A172 (cell line): ENCODE measurements around the gene FAT2. TPM values are rescaled to one million over a fixed set of nuclear protein-coding genes. Genes with fewer than 3 reads are reported as not detected.
A peak's percentile ranks its signal among the peaks of the same experiment; 100 is the strongest.
"Not testable (repeated sequence)": the region's sequence is repeated elsewhere in the genome, so short reads cannot be mapped to it uniquely, and the experiment has no call there.

Experiments used
- DNase-seq: peaks from one replicate; pipeline ENCODE4 v3.0.0-alpha.2; 2015; ENCODE audit warnings: low spot score
- total RNA-seq: library from RNA; depleted of rRNA; stranded (reverse); fragments of >200 nt; shearing (Covaris generic); gene quantifications from 2 replicates; pipeline ENCODE4 v1.2.3, GENCODE V29; 2014

The FAT2 gene
- total RNA-seq, 1 experiment from 2014 or later = 0.22 TPM

GRCh38 chr5:151612689-151613427, 21.7 kb upstream of the FAT2 start:
- peak; percentile 62 for DNase-seq

- no peak for DNase-seq
Observed at GRCh38 chr5:151611127-151611775, 20.1 kb upstream of the FAT2 start.

GRCh38 chr5:151608522-151608921, 17.4 kb upstream of the FAT2 start:
- no peak for DNase-seq

GRCh38 chr5:151607304-151607703, 16.2 kb upstream of the FAT2 start:
- DNase-seq = no peak

- no peak for DNase-seq
Observed at GRCh38 chr5:151605559-151605958, 14.4 kb upstream of the FAT2 start.

GRCh38 chr5:151602806-151603205, 11.7 kb upstream of the FAT2 start:
- no peak for DNase-seq

- no peak for DNase-seq
Observed at GRCh38 chr5:151601391-151601790, 10.3 kb upstream of the FAT2 start.

- no peak for DNase-seq
Observed at GRCh38 chr5:151600069-151600665, 9.0 kb upstream of the FAT2 start.

GRCh38 chr5:151598984-151599383, 7.9 kb upstream of the FAT2 start:
- DNase-seq = no peak

- DNase-seq = no peak
Observed at GRCh38 chr5:151598549-151598948, 7.4 kb upstream of the FAT2 start.

- no peak for DNase-seq
Observed at GRCh38 chr5:151597749-151598148, 6.6 kb upstream of the FAT2 start.

GRCh38 chr5:151596828-151597539, 5.9 kb upstream of the FAT2 start:
- DNase-seq = peak; percentile 30

GRCh38 chr5:151595411-151595826, 4.3 kb upstream of the FAT2 start:
- DNase-seq = no peak

GRCh38 chr5:151592855-151593408, 1.8 kb upstream of the FAT2 start:
- no peak for DNase-seq

- DNase-seq = no peak
Observed at GRCh38 chr5:151589878-151590570, 1.1 kb downstream of the FAT2 start.

- DNase-seq = no peak
Observed at GRCh38 chr5:151587796-151588555, 3.2 kb downstream of the FAT2 start.

- DNase-seq = no peak
Observed at GRCh38 chr5:151585970-151586369, 5.2 kb downstream of the FAT2 start.

GRCh38 chr5:151585344-151585743, 5.8 kb downstream of the FAT2 start:
- not testable (repeated sequence) for DNase-seq

GRCh38 chr5:151584057-151584937, 6.8 kb downstream of the FAT2 start:
- DNase-seq = no peak
